ENCODE results near the gene SF1. TPM values are rescaled to one million over a fixed set of nuclear protein-coding genes. Genes with fewer than 3 reads are reported as not detected.

Gene SF1
- total and polyA plus RNA-seq, 9 of the 15 experiments (the other 6 are each of a cell fraction or from before 2014, with no cell fraction given), result 13.1 to 334 (median 111) TPM

GRCh38 chr11:64814712-64815187, 36.4 kb upstream of the SF1 start:
- no peaks in the 10 kb centered on the region for H4K20me1 ChIP-seq (replicated peaks; ENCODE audit: control insufficient read depth, insufficient read depth, low read length)
- H3K27me3 ChIP-seq (ENCODE audit: control insufficient read depth in 2 of 2, insufficient read depth in 2 of 2, low read length in 2 of 2), result no peaks in the 10 kb centered on the region
- H2AFZ ChIP-seq (ENCODE audit: low read depth, low read length), result no peak overlapping the region
- ChIA-PET POLR2A (interaction anchor here (1.8 kb wide), 1 partner anchor 14 kb away, joined by 4 read pairs; no protein-coding TSS in a partner anchor), CTCF (ENCODE audit: low intra/inter-chr PET ratio) (no interaction called here)
- no peak for FAIRE-seq
- no peaks in the 10 kb centered on the region for H3K9me3 ChIP-seq (replicated peaks; ENCODE audit: control insufficient read depth, insufficient read depth, low read depth, low read length)
- H3K36me3 ChIP-seq (ENCODE audit: control insufficient read depth, insufficient read depth, low read length), result no peaks in the 10 kb centered on the region
- ATAC-seq, result no peak
- no peak overlapping the region for H3K4me2 ChIP-seq (ENCODE audit: insufficient read depth, low read length)
- intact Hi-C loops (cut with micrococcal nuclease) (no loop called here), in situ Hi-C loops (cut with MboI) (no loop called here)
- no peaks in the 10 kb centered on the region for H3K9me1 ChIP-seq (ENCODE audit: control insufficient read depth, insufficient read depth, low read length)
- H3K4me1 ChIP-seq (replicated peaks in 1 of 2; ENCODE audit: control insufficient read depth in 2 of 2, insufficient read depth in 2 of 2, low read length in 2 of 2), result peaks cover 0 to 15% of the 10 kb centered on the region in 2 experiments; a peak in 2 of 5 replicates
- H3K27ac ChIP-seq (ENCODE audit: extremely low read depth, low read depth, low read length), result no peak overlapping the region
- H3K9ac ChIP-seq (ENCODE audit: insufficient read depth in 1 of 2, low read depth in 2 of 2, low read length in 2 of 2), result no peak overlapping the region
- no TSS peak for BruUV-seq (replicated peaks)
- peak in 1 of 4 experiments; percentile 24 for DNase-seq (ENCODE audit: extremely low read depth in 1 of 4, low spot score in 3 of 4)
- peaks cover 6% of the 10 kb centered on the region for H3K79me2 ChIP-seq (ENCODE audit: control insufficient read depth, insufficient read depth, low read length)
- no peak overlapping the region for H3K4me3 ChIP-seq
- 30% methylated on average over 7 of the region's 7 CpGs for WGBS (ENCODE audit: insufficient coverage, low coverage, missing lambda C conversion rate)
- TF ChIP-seq MEIS2 (IDR thresholded peaks at IDR 0.05; ENCODE audit: partially characterized antibody) (peak; percentile 80), SMAD4 (CRISPR knock-in tag; conservative IDR thresholded peaks at IDR 0.05) (no peak), FOXP4 (CRISPR knock-in tag; IDR thresholded peaks at IDR 0.05; ENCODE audit: borderline replicate concordance) (no peak), RCOR1 (IDR thresholded peaks at IDR 0.05; ENCODE audit: borderline replicate concordance in 1 of 2, low read depth in 2 of 2, low read length in 2 of 2) (peak in 1 of 2 experiments; percentile 78; a peak in 2 of 4 replicates), PKNOX1 (IDR thresholded peaks at IDR 0.05) (0 out of 2 replicates have a peak, but pooled peaks have one; percentile 19), ELF1 (tag; IDR thresholded peaks at IDR 0.05) (no peak), CBFA2T3 (IDR thresholded peaks at IDR 0.05) (peak; percentile 47; the same call in 1 of the 2 replicates), JUND (IDR thresholded peaks at IDR 0.05; ENCODE audit: borderline replicate concordance, low read depth, low read length) (peak; percentile 75; the same call in 1 of the 2 replicates), JUND (tag; IDR thresholded peaks at IDR 0.05; ENCODE audit: borderline replicate concordance, low read depth, low read length) (peak; percentile 49; the same call in 1 of the 3 replicates), ZMIZ1 (IDR thresholded peaks at IDR 0.05; ENCODE audit: low read depth in 2 of 2, low read length in 2 of 2) (no peak), DPF2 (IDR thresholded peaks at IDR 0.05) (peak; percentile 52), FOSL1 (tag; conservative IDR thresholded peaks at IDR 0.05) (peak; percentile 50), FOS (IDR thresholded peaks at IDR 0.05; ENCODE audit: extremely low read depth, insufficient read length) (no peak)
- TF ChIP-seq, protein P1, sequence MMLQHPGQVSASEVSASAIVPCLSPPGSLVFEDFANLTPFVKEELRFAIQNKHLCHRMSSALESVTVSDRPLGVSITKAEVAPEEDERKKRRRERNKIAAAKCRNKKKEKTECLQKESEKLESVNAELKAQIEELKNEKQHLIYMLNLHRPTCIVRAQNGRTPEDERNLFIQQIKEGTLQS (IDR thresholded peaks at IDR 0.05), result peak; percentile 71
- TF ChIP-seq, protein P1 (CRISPR knock-in tag; conservative IDR thresholded peaks at IDR 0.05), result no peak

Data from K562 (cell line).